Ramos (cell line): ENCODE results near the gene DOCK2.

Source experiments
- in situ Hi-C: fragments of 300-500 bp; cut with MboI; formaldehyde crosslinking; loops from one replicate; pipeline ENCODE4 v1.14.3; 2022; ENCODE audit warnings: low sequenced_read_pairs; ENCODE audit not compliant: unreplicated experiment

Gene DOCK2

GRCh38 chr5:170126626-170127025 is 489.6 kb downstream of the DOCK2 start:
- in situ Hi-C loops: no loop called here

- in situ Hi-C loops: no loop called here
These were observed 494.2 kb downstream of the DOCK2 start for GRCh38 chr5:170131235-170131634.

- in situ Hi-C loops: no loop called here
These were observed 495.3 kb downstream of the DOCK2 start for GRCh38 chr5:170132269-170132975.
